Activated CD8-positive, alpha-beta memory T cell treated with anti-CD3 and anti-CD28 coated beads for 4 hours (primary cell): ENCODE results near the gene HIRIP3.
"Not testable (repeated sequence)": the region's sequence is repeated elsewhere in the genome, so short reads cannot be mapped to it uniquely, and the experiment has no call there.

Experiments
- DNase-seq, 2 donors: peaks; one replicate each; pipeline ENCODE4 v3.0.0-alpha.2; 2020; ENCODE audit warnings: low read depth in 2 of 2

Gene HIRIP3, protein sequence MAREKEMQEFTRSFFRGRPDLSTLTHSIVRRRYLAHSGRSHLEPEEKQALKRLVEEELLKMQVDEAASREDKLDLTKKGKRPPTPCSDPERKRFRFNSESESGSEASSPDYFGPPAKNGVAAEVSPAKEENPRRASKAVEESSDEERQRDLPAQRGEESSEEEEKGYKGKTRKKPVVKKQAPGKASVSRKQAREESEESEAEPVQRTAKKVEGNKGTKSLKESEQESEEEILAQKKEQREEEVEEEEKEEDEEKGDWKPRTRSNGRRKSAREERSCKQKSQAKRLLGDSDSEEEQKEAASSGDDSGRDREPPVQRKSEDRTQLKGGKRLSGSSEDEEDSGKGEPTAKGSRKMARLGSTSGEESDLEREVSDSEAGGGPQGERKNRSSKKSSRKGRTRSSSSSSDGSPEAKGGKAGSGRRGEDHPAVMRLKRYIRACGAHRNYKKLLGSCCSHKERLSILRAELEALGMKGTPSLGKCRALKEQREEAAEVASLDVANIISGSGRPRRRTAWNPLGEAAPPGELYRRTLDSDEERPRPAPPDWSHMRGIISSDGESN

DNA sequence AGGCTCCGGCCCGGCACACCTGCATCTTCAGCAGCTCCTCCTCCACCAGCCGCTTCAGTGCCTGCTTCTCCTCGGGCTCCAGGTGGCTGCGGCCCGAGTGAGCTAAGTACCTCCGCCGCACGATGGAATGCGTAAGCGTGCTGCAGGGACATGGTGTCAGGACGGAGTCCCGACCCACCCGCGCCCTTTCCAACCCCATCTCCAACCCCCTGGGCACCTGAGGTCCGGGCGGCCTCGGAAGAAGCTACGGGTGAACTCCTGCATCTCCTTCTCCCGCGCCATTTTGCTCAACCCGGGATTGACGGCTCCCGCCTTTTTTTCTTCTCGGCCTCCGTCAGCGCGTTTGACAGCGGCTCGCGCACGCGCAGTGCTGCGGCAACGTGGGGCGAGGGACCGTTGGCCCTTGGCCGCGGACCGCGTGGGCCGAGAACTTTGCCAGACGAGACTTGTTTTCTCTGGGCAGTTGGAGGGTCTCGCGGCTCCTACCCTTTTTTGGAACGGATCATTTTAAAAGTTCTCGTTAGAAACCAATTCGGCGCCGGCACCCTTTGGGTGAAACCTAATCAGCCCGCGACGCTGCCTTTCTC lies at the start of gene HIRIP3:
HIRIP3 (minus strand) TSS at position 294 of the 587 bp plus-strand sequence; CDS start at position 282, 12 bp downstream.
- peak; percentile 71 to 74 for DNase-seq

DNA sequence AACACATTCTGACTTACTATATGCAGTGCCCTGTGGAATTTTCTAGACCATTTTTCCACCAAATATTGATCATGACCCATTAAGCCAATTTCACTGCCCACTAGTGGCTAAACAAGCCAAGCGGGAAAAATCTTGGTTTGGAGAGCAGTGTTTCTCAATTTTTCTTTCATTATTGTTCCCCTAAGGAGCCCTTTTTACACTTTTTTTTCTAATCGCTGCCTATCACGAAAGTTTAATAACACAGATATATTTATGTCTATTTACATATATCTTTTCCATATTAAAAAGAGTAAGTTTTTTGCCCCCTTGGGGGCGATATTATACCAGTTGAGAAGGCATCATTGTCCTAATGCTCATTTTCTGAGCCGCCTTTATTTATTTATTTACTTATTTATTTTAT lies 46.4 kb upstream of the HIRIP3 start:
- DNase-seq, result no peak

DNA sequence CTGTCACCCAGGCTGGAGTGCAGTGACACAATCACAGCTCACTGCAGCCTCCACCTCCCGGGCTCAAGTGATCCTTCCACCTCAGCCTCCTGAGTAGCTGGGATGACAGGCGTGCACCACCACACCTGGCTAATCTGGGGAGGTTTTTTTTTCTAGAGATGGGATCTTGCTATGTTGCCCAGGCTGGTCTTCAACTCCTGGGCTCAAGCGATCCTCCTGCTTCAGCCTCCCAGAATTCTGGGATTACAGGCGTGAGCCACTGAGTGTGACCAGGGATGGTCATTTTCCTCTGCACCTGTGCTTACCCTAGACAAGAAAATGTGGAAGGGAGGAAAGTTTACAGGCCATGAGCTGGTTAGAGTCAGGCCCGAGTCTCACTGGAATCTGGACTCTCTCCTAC lies 45.3 kb upstream of the HIRIP3 start:
- not testable (repeated sequence) for DNase-seq

DNA sequence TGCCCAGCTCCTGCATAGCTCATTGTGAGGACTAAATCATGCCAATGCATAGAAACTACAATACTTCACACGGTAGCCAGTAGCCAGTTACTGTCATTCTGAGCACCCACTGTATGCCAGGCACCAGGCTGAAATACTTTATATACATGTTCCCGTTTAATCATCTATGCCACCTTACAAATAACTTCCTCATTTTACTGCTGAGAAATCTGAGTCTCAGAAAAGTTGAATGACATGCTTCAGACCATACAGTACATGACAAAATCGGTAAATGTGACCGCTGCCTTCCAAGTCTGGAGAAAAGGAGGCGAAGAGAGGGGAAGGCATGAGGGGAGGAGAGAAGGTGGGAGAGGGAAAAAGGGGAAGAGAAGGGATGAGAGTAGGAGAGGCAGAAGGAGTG lies 44.8 kb upstream of the HIRIP3 start:
- no peak for DNase-seq

DNA sequence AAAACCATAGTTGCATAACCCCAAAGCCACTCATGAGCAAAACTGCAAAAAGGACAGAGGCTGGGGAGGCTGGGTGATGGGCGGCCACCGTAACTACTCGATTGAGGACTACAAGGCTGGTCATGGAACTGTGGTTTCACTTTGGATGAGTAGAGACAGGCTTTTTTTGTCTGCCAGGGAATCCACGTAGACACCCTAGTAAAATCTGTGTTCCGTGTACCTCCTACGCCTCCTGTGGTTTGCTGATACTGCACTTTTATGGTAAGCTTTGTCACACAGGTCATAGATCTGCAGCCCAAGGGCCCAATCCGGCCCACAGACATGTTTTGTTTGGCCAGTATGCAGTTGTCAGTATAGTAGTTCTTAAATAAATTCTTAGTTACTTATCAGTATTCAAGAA lies 37.9 kb upstream of the HIRIP3 start:
- DNase-seq, result no peak

DNA sequence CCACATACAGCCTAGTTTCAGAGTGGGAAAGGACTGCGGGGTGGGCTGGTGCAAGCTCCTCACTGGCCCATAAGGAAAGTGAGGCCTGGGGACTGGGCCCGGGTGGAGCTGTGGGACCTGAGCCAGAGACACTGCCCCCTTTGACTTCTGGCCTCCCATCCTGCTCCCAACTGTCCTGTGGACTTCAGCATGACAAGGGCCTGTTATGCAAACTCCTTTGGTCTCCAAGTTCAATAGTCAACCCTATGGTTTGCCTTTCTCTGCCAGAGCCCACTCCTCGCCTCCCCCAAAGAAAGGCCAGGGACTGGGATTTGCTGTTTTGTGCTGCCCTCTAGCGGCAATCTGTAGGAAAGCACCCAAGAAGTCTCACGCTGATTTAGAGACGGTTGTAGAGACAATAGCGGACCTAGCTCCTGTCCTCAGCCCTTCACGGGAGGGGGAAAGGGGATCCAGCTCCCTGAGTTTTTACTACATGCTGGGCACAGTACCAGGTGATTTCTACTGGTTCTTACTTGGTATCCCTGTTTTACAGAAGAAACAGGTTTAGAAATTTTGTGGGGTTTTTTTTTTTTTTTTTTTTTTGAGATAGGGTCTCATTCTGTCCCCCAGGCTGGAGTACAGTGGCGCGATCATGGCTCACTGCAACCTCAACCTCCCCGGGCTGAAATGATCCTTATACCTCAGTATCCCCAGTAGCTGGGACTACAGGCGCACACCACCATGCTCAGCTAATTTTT lies 36.8 kb upstream of the HIRIP3 start:
- DNase-seq, result peak; percentile 18 to 33

DNA sequence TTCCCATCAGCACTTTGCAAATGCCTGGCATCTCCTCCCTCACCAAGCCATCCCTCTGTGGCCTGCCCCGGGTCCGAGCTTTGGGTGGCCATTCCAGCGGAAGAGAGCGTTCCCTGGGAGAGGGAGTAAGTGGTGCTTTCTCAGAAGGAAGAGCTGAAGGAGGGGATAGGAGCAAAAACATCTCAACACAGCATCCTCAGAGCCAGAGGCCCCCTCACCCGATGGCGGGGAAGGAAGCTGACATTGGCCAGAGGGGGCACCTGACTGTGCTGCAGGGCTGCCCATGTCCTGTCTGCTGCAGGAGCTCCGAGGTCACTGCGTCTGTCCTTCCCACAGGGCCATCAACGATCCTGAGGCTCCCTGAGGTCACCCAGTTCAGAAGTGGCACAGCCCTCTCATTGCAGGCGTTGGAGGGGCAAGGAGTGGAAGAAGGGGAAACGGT lies 36.1 kb upstream of the HIRIP3 start:
- DNase-seq, result no peak

DNA sequence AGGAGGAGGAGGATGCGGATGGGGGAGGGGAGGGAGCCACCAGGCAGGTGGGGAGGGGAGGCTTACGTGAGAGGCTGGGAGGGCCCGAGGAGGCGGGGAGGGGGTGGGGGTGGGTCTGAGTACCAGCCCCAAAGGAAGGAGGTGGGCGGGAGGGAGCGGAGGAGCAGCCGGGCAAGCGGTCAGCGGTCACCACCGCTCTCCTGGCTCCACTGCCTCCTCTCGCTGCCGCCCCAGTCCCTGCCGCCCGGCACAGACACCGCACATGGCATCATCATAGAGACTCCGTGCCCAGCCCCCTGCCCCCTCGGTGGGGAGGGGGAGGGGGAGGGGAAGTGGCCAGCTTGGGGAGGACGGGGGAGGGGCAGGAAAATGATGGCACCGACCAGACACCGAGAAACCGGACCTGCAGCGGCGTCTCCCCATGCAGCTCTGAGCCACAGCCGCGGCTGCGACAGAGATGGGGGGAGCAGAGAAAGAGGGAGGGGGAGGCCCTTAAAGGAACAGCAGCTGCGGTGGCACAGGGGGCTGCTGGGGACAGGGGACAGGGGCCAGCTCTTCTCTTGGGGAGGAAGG lies 35.5 kb upstream of the HIRIP3 start, which contains the start of gene TLCD3B:
TLCD3B (minus strand) TSS at position 431 of the 573 bp plus-strand sequence. CDS start 744 bp downstream, outside the sequence.
- no peak for DNase-seq

DNA sequence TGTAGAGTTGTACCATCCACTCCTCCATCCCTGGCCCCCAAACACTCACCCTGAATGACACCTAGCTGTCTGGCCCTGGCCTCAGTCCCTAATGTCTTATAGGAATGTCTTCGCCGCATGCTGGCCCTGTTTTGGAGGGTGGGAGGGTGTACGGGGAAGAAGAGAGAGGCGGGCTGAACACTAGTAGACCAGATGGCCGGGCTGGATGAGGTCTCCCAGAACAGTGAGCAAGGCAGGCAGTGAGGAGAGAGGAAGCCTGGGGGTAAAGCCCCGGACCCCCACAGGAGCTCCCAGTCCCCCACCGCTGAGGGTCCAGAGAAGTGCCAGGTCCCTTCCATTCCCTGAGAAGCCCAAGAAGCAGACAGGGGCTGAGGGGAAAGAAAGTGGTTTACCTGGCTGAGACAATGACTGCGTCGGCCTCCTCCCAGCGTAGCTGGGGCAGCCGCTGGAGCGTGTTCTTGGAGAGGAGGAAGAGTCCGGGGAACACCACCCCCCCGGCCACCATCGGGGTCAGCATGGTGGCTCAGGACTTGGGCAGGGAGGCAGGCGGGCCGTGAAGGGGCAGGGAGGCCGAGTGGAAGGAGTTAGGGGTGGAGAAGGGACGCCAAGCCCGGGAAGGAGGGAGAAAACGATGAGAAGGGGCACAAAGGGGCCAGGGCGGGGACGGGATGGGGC lies 34.7 kb upstream of the HIRIP3 start:
- no peak for DNase-seq

DNA sequence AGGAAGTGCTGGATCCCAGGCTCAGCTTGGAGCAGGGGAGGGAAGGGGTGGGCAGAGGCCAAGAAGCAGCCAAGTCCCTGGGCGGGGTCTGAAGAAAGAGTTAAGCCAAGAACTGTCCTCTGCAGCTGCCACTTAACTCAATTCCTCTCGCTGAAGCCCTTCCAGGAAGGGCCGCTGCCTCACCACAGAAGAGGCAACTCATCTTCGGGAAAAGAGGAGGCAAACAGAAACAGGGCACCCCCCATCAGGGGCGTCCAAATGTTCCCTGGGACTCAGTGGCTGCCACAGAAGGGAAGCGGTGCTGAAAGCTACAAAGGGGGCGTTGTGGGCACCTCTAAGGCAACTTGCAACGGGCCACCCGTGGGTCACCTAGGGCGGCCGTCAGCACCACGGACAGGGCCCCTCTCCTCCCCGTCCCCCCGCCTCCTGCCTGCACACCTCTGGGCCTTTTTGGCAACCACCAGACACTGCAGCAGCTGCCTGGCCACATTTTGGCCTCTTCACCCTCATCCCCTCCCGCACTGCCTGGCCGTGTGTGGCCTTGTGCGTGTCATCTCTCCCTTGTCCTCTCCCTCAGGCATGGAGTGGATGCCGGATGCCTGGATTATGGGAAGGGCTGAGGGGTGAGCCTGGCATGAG lies 33.1 kb upstream of the HIRIP3 start:
- DNase-seq, result no peak

DNA sequence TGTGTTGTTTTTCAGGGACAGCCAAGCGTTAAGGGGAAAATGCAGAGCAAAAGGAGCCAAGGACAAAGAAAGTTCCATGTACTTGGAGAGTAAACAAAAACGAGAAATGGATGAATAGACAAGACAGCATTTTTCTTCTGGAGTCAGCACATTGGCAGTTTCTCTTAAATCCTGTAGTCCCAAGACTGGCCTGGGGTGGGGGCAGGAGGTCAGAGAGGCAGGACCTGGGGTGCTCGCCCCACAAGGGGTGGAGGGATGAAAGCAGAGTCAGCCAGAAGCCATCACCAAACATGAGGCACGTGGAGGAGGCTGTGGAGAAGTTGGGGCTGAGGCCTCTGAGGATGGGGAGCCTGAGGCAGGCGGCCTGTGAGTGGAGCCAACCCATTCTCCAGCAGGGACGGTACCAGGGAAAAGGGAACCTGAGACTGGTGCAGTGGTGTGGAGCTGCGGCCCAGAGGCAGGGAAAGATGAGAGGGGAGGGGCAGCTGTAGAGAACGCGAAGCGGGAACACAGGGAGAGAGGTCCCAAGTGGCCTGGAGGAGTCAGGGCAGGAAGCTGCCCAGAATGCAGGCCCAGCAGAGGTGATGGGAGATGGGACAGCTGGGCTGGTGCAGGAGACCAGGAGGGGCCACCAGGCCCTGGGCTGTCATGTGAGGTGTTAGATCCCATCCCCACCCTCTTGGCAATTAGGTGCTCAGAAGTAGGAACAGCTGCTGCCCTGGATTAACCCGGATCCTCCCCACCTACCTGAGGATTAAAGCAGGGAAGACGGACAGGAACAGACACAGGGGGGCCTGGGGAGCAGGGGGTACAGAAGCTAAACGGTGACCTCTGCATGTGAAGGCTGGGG lies 32.4 kb upstream of the HIRIP3 start:
- DNase-seq, result no peak

DNA sequence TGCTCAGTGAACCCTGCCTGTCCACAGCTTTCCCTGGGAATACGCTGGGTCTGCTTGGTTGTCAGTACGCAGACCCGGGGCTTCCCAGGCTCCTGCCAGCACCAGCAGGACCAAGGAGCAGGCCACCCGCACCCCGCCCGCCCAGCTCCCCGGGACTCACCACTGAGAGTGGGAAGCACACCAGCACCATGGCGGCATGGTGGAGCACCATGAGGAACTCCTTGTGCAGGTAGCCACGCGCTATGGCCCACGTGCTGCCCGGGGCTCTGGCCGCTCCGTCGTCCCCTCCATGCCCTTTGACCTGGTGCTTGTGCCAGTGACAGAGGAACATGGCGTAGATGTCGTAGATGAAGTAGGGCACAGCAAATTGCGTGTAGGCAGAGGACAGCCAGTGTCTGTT lies 31.0 kb upstream of the HIRIP3 start:
- no peak for DNase-seq

DNA sequence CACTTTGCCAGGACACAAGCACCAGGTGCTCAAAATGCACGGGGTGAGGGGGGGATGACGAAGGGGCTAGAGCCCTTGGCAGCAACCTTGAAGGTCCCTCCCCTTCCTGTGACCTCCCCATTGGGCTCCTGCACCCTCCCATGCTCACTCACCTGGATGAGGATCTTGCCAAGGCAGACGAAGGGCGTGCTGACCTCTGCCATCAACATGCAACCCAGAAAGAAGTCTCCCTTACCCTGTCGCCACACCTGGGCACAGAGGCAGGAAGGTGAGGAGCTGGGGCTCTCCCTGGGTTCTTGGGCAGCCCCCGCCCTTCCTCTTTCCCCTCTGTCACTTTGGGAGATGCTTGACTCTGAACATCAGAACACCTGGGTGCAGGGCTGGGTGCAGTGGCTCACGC lies 30.2 kb upstream of the HIRIP3 start:
- DNase-seq, result no peak

DNA sequence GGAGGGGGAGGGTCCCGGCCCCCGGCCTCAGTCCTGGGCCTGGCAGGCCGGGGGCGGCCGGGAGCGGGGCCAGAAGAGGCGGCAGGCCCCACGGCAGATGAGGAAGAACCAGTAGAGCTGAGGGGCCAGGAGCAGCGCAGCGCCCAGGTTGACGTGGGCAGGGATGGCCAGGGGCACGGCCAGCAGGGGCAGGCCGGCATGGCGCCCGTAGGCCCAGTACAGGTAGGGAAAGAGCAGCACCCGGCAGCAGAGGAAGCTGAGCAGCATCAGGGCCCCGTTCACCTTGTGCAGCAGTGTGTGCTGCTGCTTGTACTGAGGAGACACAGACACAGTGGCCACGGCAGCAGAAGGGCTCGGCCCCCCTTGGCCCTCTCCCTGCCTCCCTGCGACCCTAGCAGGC lies 29.7 kb upstream of the HIRIP3 start:
- DNase-seq, result no peak

DNA sequence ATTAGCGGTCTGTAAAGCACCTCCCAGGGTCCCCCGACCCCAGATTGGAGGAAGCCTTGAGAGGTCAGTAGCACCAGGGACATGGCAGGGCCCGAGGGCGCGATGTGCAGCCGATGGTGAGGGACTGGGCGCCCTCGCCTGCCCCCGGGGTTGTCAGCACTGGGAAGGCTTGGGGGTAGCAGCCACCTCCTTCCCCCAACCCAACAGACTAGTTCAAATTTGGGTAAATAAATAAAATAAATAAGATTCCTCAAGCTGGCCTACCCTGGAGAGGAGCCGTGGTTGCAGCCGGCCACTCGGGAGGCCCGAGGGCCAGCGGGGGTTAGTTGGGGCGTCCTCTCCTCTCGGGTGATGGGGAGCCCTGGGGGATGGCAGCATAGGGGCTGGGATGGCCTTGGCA lies 29.0 kb upstream of the HIRIP3 start:
- no peak for DNase-seq

DNA sequence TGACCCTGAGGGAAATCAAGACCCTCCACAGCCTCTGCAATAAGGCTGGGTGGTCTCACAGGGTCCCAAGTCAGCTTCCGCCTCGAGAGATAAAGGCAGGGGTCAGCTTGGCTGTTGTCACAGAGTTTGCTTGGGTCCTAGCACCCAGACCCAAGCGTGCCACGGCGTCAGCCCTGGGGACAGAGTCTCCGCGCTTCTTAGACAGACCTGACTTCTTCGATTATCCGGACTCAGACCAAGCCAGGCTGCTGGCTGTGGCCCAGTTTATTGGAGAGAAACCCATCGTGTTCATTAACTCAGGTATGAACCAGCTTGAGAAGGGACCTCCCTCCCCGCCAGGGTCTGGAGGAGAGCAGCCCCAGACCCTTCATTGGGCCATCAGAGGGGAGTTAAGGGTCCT lies 28.2 kb upstream of the HIRIP3 start:
- no peak for DNase-seq

DNA sequence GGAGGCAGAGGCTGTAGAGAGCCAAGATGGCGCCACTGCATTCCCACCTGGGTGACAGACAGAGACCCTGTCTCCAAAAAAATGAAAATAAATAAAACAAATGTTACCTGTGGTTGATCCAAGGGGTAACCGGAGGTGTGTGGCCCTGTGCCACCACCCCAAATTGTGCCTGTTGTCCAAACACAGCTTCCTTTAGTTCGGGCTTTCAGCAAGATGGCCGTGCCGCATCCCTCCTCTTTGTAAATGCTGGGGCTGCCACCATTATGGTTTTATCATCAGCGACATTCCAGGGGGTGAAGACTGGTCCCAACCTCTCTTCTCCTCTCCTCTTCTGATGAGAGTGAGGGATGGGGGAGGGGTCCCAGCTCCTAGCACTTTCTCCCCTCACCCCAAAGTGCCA lies 27.5 kb upstream of the HIRIP3 start, which contains the start of gene C16orf92:
C16orf92 (plus strand) TSS at position 312 of the 400 bp plus-strand sequence. CDS start 143 bp downstream, outside the sequence.
- no peak for DNase-seq

DNA sequence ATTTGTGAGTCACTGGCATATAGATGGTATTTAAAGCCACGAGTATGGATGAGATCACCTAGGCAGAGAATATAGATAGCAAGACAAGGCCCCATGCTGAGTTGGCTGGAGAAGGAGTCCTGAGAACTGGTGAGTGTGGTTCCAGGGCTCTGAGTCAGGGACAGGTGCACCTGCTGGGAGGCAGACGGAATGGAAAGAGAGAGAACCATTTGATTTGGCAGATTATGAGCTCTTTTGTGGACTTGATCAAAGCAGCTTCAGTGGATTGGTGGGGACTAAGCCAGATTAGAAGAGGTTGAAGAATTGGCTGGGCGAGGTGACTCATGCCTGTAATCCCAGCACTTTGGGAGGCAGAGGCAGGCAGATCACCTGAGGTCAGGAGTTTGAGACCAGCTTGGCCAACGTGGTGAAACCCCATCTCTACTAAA lies 23.3 kb upstream of the HIRIP3 start:
- DNase-seq, result no peak

DNA sequence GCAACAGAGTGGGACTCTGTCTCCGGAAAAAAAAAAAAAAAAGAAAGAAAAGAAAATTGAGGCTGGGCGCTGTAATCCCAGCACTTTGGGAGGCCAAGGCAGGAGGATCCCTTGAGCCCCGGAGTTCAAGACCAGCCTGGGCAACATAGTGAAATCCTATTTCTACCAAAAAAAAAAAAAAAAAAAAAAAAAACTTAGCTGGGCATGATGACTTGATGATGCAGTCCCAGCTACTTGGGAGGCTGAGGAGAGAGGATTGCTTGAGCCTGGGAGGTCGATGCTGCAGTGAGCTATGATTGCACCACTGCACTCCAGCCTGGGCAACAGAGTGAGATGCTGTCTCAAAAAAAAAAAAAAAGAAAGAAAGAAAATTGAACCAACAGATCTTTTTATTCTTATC lies 22.5 kb upstream of the HIRIP3 start:
- not testable (repeated sequence) for DNase-seq

DNA sequence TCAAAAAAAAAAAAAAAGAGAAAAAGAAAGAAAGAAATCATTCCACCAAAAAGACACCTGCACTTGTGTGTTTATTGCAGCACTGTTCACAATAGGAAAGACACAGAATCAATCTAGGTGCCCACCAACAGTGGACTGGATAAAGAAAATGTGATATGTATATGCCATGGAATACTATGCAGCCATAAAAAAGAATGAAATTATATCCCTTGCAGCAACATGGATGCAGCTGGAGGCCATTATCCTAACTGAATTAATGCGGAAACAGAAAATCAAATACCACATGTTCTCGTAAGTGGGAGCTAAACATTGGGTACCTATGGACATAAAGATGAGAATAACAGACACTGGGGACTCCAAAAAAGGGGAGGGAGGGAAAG lies 21.9 kb upstream of the HIRIP3 start:
- DNase-seq, result no peak
